CD4-positive, alpha-beta T cell treated with Interleukin-15 for 1 hour (primary cell): ENCODE measurements around the gene RBPJL.
"Not testable (repeated sequence)": the region's sequence is repeated elsewhere in the genome, so short reads cannot be mapped to it uniquely, and the experiment has no call there.

ENCODE experiments used
- DNase-seq: peaks from one replicate; pipeline ENCODE4 v3.0.0-alpha.2; 2020

RBPJL gene

GRCh38 chr20:45345104-45345936 is 38.7 kb downstream of the RBPJL start:
- no peak for DNase-seq

GRCh38 chr20:45346291-45346718 is 39.7 kb downstream of the RBPJL start:
- DNase-seq = no peak

- no peak for DNase-seq
Observed at GRCh38 chr20:45346851-45347250, 40.2 kb downstream of the RBPJL start.

- DNase-seq = no peak
Observed at GRCh38 chr20:45347297-45347935, 40.8 kb downstream of the RBPJL start.

GRCh38 chr20:45347936-45348778 is 41.5 kb downstream of the RBPJL start, which contains the start of gene SDC4:
Gene SDC4 (minus strand): TSS chr20:45348424. CDS start chr20:45348384, 40 bp downstream.
- DNase-seq = peak; percentile 66

GRCh38 chr20:45350217-45350616 is 43.6 kb downstream of the RBPJL start:
- no peak for DNase-seq

- DNase-seq = not testable (repeated sequence)
Observed at GRCh38 chr20:45350795-45351194, 44.2 kb downstream of the RBPJL start.

- no peak for DNase-seq
Observed at GRCh38 chr20:45352729-45353128, 46.1 kb downstream of the RBPJL start.

GRCh38 chr20:45353746-45354145 is 47.1 kb downstream of the RBPJL start:
- DNase-seq = no peak

GRCh38 chr20:45354423-45355208 is 48.0 kb downstream of the RBPJL start:
- DNase-seq = no peak

GRCh38 chr20:45355209-45356084 is 48.8 kb downstream of the RBPJL start:
- no peak for DNase-seq

- DNase-seq = no peak
Observed at GRCh38 chr20:45358282-45359068, 51.8 kb downstream of the RBPJL start.

- no peak for DNase-seq
Observed at GRCh38 chr20:45359069-45359405, 52.4 kb downstream of the RBPJL start.

- DNase-seq = no peak
Observed at GRCh38 chr20:45359406-45360148, 52.9 kb downstream of the RBPJL start.

- no peak for DNase-seq
Observed at GRCh38 chr20:45361793-45362192, 55.2 kb downstream of the RBPJL start.

- peak; percentile 99 for DNase-seq
Observed at GRCh38 chr20:45362804-45363610, 56.4 kb downstream of the RBPJL start, which contains the start of gene SYS1. Gene SYS1 (plus strand): TSS chr20:45363156. CDS start chr20:45363532, 376 bp downstream.

- no peak for DNase-seq
Observed at GRCh38 chr20:45363611-45364492, 57.2 kb downstream of the RBPJL start.

- DNase-seq = no peak
Observed at GRCh38 chr20:45365444-45365970, 58.9 kb downstream of the RBPJL start.
